Activated B cell treated with CpG ODN at 0.5 μM for 24 hours (primary cell): Measurements from ENCODE around the gene CHST15. TPM values are rescaled to one million over a fixed set of nuclear protein-coding genes. Genes with fewer than 3 reads are reported as not detected.

Experiments
- ATAC-seq: fragments of 200-7000 bp; cut with Tn5 transposase; one replicate; pipeline ENCODE4 v1.10.0; 2021; ENCODE audit warnings: low read depth, mild to moderate bottlenecking, moderate library complexity
- CTCF ChIA-PET: fragments of 350-600 bp; sonication (Branson Sonifier 250); formaldehyde crosslinking; loops from one replicate; lab custom pipeline; 2021; ENCODE audit warnings: antibody characterized with exemption; lab: Charles Lee
- POLR2A ChIA-PET: fragments of 350-600 bp; sonication (Branson Sonifier 250); formaldehyde crosslinking; loops from one replicate; lab custom pipeline; 2021; ENCODE audit warnings: antibody characterized with exemption; lab: Charles Lee
- DNase-seq: peaks from one replicate; pipeline ENCODE4 v3.0.0; 2022
- H3K27ac Mint-ChIP-seq: one replicate; pipeline ENCODE4 v1.8.0; 2020; ENCODE audit warnings: mixed read lengths
- H3K27me3 Mint-ChIP-seq: one replicate; pipeline ENCODE4 v1.8.0; 2021; ENCODE audit warnings: mixed read lengths
- H3K36me3 Mint-ChIP-seq: one replicate; pipeline ENCODE4 v1.8.0; 2021; ENCODE audit warnings: low read depth, mixed read lengths
- H3K4me1 Mint-ChIP-seq: one replicate; pipeline ENCODE4 v1.8.0; 2021; ENCODE audit warnings: mixed read lengths
- H3K4me3 Mint-ChIP-seq: one replicate; pipeline ENCODE4 v1.8.0; 2020; ENCODE audit warnings: mild to moderate bottlenecking, mixed read lengths
- H3K9me3 Mint-ChIP-seq: one replicate; pipeline ENCODE4 v1.8.0; 2020; ENCODE audit warnings: mixed read lengths
- intact Hi-C: fragments of 100-400 bp; cut with micrococcal nuclease; formaldehyde crosslinking; loops from one replicate; pipeline ENCODE4 v1.15.1; 2024
- total RNA-seq: library from RNA; stranded (reverse); gene quantifications from 2 replicates; pipeline ENCODE4 v1.2.3, GENCODE V29; 2022
- TF ChIP-seq, protein P1 (sequence below): fragments of 200-600 bp; IDR thresholded peaks from one replicate; pipeline ENCODE4 v1.8.0; 2022; ENCODE audit warnings: antibody characterized with exemption, mild to moderate bottlenecking

CHST15 gene
- total RNA-seq, 1 donor from 2014 or later, result 13.8 TPM

DNA sequence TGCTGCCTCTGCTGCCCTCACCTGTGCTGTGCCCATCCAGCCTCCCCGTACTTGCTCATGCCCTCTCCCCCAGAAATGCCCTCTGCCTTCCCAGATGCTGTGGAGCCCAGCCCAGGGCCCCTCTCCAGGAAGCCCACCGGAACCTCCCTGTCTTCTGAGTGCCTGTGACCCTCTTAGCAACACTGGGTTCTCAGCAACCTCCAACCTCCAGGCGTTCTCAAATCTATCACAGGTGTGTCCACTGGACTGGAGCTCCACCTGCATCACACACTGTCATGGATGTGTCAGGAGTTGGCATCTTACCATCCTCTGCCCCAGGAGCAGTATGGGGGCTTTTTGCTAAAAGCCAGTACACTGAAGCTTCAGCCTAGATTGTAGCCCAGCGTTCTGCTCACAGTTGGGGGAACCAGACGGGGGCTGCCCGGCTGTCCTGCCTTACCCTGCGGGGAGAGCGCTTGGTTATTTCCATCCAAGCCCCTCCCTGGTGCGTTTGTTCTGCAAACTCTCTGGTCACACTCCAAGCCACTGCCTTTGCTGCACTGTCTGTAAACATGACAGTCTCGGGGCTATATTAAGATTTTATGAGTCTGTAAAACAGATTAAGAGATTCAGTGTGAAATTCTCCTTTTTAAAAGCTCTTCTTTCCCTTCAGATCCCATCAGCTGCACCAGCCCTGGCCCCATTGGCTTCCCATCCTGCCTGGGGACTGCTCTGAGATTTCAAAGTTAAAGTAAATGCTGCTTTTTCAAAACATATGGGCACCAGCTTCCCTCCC is 130.5 kb downstream of the CHST15 start:
- peaks cover 36% of the 10 kb centered on the region for H3K27me3 Mint-ChIP-seq
- H3K4me1 Mint-ChIP-seq, result peaks cover 2% of the 10 kb centered on the region
- peaks cover 4% of the 10 kb centered on the region for H3K9me3 Mint-ChIP-seq
- no peak for DNase-seq
- no peak overlapping the region for H3K27ac Mint-ChIP-seq
- no peak for ATAC-seq
- CTCF ChIA-PET, result no interaction called here
- POLR2A ChIA-PET, result no interaction called here
- H3K4me3 Mint-ChIP-seq, result no peak overlapping the region
- TF ChIP-seq, protein P1, sequence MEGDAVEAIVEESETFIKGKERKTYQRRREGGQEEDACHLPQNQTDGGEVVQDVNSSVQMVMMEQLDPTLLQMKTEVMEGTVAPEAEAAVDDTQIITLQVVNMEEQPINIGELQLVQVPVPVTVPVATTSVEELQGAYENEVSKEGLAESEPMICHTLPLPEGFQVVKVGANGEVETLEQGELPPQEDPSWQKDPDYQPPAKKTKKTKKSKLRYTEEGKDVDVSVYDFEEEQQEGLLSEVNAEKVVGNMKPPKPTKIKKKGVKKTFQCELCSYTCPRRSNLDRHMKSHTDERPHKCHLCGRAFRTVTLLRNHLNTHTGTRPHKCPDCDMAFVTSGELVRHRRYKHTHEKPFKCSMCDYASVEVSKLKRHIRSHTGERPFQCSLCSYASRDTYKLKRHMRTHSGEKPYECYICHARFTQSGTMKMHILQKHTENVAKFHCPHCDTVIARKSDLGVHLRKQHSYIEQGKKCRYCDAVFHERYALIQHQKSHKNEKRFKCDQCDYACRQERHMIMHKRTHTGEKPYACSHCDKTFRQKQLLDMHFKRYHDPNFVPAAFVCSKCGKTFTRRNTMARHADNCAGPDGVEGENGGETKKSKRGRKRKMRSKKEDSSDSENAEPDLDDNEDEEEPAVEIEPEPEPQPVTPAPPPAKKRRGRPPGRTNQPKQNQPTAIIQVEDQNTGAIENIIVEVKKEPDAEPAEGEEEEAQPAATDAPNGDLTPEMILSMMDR, result no peak
- H3K36me3 Mint-ChIP-seq, result no peaks in the 10 kb centered on the region
- intact Hi-C loops, result no loop called here

GRCh38 chr10:123958241-123958640 is 135.2 kb downstream of the CHST15 start:
- ATAC-seq (no peak), DNase-seq (no peak)
- intact Hi-C loops, result no loop called here
- Mint-ChIP-seq H3K4me3 (no peak overlapping the region), H3K27me3 (peaks cover 29% of the 10 kb centered on the region), H3K4me1 (no peaks in the 10 kb centered on the region), H3K27ac (no peak overlapping the region), H3K36me3 (no peaks in the 10 kb centered on the region), H3K9me3 (peaks cover 4% of the 10 kb centered on the region)
- ChIA-PET CTCF (no interaction called here), POLR2A (no interaction called here)
- TF ChIP-seq, protein P1, result no peak

Other genes starting within 250 kb of the CHST15 start
- gene CPXM2, start 201.8 kb downstream of the CHST15 start, total RNA-seq, result not detected in 2 replicates